Activated CD8-positive, alpha-beta memory T cell treated with anti-CD3 and anti-CD28 coated beads for 4 hours (primary cell): Measurements from ENCODE around the gene DEPP1.

Source experiments
- DNase-seq, 2 donors: peaks; one replicate each; pipeline ENCODE4 v3.0.0-alpha.2; 2020; ENCODE audit warnings: low read depth in 2 of 2

DEPP1 gene

DNA sequence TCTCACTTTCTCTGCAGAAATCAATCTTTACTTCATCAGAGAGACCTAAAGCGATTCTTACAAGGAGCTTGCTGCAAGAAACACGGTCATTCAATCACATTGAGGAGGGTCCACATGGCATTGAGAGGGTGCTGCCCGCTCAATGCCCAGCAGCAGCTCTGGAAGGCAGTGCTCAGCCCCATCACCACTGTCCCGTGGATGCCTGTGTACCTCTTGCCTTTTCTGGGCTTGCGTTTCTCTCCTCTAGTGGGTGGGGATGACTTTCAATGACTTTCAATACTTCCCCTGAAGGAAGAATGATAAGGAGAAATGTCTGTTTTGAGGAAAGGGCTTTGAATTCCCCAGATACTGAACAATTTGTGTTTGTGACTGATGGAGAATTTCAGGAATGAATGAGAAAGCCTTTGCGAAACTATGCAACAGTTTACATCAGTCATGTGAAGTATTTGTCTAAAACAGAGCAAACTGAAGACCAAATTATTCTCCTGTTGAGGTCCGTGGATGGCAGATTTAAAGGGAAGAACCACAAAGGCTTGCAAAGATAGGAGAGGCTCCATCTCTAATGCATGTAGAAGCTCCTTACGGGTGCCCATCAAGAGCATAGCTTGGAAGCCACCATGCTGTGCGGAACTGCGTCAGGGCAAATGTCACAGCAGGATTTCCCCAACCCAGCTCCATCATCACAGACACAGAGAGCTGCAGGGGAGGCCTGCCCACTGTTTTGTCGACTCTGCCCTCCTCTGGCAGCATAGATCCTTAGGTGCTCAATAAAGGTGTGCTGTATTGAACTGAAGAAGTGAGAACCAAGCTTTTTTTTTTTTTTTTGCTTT, 15.5 kb upstream of the DEPP1 start:
- DNase-seq: no peak

GRCh38 chr10:44993226-44993921, 14.8 kb upstream of the DEPP1 start:
- no peak for DNase-seq

DNA sequence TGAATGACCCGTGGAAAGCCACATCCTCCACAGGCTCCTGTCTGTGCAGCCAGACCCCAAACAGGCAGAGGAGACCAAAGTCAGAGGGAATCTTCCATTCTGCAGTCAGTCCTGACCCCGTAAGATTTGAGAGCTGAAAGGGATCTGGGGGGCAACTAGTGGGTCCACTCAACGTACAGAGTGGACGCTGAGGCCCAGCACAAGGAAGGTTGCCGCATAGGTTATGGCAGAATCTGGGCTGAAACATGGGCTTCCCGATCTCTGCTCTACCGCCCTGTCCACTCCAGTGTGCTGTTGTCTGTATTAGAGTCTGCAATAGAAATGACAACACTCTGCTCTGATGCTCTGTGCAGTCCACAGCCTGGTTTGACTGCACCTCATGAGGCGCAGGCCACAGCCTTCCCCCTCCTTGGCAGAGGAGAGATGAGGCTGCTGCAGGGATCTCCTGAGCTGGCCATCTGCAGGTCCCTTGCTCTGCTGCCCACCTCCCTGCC, 14.2 kb upstream of the DEPP1 start:
- no peak for DNase-seq

DNA sequence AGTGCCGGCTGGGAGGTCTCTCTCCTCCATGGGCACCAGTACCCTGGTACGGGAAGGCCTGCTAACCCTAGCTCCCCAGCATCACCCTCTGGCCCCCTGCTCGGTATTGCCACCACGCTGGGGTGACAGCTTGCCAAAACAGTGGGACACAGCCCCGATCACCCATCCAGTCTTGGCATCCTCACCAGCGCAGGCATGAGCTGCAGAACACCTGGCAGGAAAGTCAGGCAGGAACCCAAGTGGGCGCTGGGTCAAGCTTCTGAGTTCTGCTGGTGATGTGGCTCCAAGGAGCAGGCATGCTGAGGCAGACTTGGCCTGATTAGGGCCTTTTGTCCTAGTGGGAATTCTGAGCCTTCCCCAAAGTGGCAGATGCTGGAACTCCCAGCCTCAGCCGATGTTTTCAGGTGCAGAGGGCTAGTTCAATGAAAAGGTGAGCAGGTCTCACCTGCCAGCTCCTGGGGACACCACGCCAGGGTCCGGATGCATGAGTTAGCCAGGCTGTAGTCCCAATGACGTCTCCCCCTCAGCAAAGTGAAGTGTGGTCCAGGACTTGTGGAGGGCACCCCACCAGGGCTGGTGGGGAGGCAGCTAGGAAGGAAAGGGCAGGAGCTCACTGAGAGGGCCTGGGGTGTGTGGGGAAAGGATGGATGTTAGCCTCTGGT, 13.6 kb upstream of the DEPP1 start:
- no peak for DNase-seq

DNA sequence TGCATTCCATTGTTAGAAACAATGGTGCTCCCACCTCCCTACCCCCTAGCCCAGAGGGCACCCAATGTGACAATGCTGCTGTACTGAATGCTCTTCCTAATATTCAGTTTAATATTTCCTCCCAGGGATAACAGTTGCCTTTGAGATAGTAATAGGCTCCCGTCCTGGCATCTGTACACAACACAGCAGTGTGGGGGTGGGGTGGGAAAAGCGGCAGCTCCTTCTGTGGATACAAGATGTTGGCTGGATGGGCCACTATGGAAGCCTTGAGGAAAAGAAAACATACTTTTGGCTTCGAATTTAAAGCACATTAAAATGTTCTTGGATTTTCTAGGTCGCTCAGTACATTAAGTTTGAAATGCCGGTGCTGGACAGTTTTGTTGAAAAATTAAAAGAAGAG, 13.0 kb upstream of the DEPP1 start:
- no peak for DNase-seq

DNA sequence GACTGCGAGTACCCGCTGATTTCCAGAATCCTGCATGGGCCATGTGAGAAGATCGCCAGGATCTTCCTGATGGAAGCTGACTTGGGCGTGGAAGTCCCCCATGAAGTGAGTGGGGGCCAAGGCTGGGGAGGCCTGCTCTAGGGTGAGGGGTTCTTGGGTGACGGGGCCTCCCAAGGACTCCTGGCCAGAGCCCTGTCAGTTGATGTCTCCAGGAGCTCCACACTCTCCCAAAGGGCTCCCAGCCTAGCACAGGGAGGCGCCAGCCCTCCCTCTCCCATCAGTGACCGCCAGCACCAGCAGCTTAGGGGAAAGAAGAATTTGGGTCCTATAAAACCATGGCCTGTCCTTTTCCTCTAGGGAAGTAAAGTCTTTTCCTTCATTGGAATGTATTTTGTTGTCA, 12.4 kb upstream of the DEPP1 start:
- DNase-seq: no peak

DNA sequence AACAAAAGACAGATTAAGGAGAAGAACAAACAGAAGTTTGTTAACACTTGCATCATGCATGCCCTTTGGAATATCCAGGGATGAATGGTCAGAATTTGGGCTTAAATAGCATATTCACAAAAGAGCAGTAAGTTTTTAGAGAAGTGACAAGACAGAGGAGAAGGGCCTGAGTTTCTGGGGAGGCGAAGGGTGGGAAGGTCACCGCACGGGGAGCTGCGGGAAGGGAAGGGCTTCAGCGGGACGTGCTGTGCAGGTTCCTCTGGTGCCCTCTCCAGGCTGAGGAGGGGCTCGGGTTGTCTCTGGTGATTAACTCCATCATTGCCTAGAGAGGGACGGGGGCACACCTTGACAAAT, 11.7 kb upstream of the DEPP1 start:
- DNase-seq: no peak

DNA sequence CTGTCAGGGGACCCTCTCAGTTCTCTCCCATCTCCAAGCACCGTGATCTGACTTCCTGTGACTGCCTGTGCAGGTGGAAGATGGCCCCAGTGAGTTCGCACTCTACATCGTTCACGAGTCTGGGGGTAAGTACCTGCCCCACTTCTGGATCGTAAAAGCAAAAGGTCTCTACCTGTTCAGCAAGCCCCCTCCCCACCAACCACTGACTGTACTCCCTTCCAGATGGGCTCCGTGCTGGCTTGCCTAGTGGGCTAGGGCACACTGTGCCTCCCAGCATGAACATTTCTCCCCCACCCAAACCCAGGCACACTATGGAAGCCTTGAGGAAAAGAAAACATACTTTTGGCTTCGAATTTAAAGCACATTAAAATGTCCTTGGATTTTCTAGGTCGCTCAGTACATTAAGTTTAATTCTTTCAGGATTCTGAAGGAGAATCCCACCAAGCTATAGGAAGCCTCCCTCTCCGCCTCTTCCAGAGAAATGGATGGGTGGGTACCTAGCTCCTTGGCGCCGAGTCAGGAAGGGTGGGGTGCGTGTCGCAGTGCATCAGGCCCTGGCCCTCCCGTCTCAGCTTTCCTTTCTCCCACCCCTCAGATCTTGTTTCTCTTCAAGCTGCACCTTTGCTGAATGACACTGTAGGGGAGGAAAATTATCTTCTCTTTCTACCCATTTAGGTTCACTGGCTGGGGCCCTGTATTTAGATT, 11.1 kb upstream of the DEPP1 start:
- DNase-seq: no peak

DNA sequence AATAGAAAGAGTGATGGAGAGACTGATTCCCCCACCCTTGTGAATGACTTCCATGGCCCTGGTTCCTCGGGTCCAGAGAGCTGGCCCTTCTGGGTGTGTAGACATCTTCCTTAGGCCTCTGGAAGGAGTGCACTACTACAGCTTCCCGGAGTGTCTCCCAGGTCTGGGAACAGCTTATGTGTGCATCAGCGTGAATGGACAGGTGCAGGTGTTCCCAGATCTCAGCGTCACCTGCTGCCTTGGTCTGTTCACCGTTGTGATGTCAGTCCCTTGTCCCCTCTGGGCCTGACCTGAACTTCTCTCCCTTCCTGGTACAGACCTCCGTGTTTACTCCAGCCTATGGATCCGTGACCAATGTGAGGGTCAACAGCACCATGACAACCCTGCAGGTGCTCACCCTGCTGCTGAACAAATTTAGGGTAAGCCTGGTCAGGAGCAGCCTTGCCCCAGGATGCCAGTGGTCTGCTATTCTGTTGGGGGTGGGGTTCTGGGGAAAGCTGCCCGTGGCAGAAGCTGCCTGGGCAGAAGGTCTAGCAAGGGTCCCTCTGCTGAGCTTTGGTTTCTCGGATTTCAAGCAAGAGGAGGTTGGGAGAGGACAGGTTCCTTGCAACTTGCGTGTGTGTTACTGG, 10.5 kb upstream of the DEPP1 start:
- no peak for DNase-seq

- DNase-seq: no peak
These were observed 8.1 kb upstream of the DEPP1 start for GRCh38 chr10:44986670-44987069.

GRCh38 chr10:44986179-44986578, 7.6 kb upstream of the DEPP1 start:
- no peak for DNase-seq

DNA sequence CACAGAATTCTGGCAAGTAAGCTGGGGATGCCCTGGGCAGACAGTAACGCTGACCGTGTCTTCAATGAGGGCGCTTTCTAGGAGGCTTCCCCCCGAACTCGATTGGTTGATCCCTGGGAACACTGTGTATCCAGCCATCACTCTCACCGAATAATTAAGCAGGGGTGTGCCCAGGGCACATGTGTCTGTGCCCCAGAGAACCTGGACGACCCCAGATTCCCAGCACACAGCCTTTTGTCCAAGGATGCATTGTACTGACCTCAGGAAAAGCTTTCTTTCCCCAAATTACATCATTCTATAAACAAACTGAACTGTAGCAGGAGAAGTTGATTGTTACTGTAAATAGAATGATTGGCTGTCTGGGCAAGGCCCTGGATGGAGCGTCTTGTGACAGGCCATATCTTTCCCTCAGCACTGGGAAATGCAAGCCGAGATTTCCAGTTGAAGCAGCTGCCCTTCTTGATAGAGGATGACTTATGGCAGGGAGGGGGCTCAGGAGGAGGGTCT, 6.6 kb upstream of the DEPP1 start:
- DNase-seq: no peak

DNA sequence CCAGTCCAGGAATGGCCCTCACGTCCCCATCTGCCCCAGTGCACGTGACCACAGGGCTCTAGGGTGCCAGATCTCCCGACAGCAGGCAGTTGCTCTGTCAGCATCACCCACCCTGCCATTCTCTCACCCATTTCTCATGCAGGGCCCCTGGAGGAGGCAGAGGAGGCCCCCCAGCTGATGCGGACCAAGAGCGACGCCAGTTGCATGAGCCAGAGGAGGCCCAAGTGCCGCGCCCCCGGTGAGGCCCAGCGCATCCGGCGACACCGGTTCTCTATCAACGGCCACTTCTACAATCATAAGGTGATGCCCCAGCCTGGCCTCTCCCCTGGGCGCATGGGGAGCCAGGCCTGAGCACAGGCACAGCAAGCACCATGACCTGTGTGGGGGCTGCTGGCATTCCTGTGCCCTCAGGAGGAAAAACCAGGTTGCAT, 6.1 kb upstream of the DEPP1 start:
- no peak for DNase-seq

GRCh38 chr10:44983895-44984278, 5.3 kb upstream of the DEPP1 start:
- no peak for DNase-seq

DNA sequence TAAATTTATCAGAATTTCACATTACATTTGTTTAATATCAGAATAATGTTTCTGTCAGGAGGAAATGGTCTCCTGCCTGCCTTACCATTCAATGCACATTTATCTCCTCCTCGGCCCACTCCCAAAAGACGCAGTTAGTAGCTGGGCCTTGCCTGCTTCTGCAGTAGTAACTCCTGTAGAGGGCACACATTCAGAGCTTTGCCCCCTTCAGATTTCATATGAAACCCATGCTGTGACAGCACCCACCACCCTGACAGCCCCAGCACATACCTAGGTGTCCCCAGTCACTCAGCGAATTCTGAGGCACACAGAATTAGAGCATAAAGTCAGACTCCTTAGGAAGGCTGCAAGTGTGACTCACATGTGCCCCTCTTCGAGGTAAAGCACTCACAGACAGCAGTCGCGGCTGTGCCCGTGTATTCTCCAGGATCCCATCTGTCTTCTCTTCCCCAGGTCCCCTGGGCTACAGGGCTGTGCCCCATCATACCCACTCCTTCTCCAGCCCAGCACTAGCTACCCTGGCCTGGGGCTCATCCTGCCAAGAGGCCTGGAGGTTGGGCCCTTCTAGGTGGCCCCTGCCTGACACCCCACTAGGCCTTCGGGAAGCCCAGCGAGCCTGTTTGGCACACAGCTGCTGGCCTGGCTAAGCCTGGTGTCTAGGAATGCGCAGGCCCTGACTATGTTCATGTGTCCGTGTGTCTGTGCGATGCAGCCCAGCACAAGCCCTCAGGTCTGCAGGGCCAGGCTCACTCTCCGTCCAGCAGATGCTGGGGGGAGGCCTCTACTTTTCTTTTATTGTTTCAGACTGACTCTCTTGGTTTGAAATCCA, 4.7 kb upstream of the DEPP1 start:
- no peak for DNase-seq

DNA sequence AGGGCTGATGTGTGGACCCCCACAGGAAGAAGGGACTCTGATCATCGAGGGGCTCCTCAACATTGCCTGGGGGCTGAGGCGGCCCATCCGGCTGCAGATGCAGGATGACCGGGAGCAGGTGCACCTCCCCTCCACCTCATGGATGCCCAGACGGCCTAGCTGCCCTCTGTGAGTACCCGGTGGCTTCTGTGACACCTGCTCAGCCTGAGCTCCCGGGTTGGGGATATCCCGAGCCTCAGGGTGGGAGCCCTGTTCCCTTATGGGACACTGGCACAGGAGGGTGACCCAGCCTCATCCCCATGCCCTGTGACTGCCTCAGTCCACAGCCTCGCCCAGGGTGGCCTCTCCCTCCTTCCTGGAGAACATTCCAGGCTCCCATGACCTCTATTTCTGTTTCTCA, 3.9 kb upstream of the DEPP1 start:
- DNase-seq: no peak

DNA sequence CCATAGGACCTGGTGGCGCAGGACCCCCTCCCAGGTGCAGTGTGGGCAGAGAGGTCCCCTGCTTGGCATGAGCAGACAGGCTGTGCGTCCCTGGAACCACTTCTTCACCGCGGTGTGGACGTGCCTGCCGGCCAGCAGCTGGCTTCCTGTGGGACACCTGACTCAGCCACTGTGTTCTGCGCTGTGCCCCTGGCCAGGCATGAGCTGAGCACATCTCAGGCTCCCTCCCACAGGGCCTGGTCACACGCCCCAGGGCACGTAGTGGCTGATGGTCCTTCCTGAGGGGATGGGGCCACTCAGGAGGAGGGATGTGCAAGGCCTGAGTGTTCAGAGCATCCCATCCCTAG, 3.5 kb upstream of the DEPP1 start:
- DNase-seq: no peak

- no peak for DNase-seq
These were observed 2.8 kb upstream of the DEPP1 start for GRCh38 chr10:44981172-44982113.

DNA sequence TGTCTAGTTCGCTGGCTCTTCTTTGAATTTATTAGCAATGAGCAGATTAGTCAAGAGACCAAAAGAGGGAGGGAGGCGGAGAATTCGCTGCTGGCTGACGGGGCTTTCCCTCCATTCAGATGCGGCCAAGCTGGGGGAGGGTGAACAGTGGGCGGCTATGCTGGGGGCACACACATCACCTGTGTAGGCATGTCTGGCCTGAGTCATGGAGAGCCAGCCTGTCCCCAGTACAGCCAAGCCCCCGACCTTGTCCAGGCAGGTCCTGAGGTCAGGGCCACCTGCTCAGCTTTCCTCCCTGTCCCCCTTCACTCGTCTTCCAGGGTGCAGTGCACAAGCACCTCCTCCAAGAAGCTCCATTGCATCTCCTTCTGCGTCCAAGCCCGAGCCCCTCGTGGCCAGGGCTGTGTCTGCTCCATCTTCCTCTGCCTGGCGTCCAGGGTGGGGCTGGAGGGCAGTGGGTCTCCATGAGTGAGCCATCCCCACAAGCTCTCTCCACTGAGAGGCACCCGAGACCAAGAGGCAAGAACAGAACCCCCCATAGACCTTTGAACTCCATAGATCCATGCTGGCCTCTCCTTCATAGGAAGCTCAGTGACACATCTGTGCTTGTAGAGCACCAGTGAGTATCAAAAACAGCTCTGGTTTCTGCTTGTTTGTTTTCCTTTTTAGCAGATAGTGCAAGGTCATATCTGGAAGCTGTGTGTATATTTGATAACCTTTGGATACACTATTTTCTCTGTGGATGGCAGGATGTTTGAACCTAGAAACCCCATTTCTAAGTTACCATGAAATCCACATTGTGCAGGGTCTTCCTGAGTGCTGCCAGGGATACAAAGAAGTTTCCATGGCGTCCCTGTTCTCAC, 1.9 kb upstream of the DEPP1 start:
- DNase-seq: no peak
